ACC112 (cell line): ENCODE measurements around the gene RAP1GAP2.

Experiments
- H2AFZ ChIP-seq: fragments of 200-600 bp; sonication (generic); one replicate; pipeline ENCODE4 v1.6.0; 2017; ENCODE audit warnings: antibody characterized with exemption, low read length; ENCODE audit not compliant: unreplicated experiment
- H3K27ac ChIP-seq: fragments of 200-600 bp; sonication (generic); 2 replicates; pipeline ENCODE4 v1.5.1; 2014; ENCODE audit warnings: low read depth, mild to moderate bottlenecking, antibody characterized with exemption, low read length, moderate library complexity
- H3K27me3 ChIP-seq: fragments of 200-600 bp; sonication (generic); 2 replicates; pipeline ENCODE4 v1.6.1; 2014; ENCODE audit warnings: mild to moderate bottlenecking, antibody characterized with exemption, low read length, moderate library complexity, mixed read lengths; ENCODE audit not compliant: insufficient read depth
- H3K36me3 ChIP-seq: fragments of 200-600 bp; sonication (generic); 2 replicates; pipeline ENCODE4 v1.6.1; 2016; ENCODE audit warnings: mild to moderate bottlenecking, antibody characterized with exemption, low read length, moderate library complexity, mixed read lengths; ENCODE audit not compliant: insufficient read depth
- H3K4me1 ChIP-seq: fragments of 200-600 bp; sonication (generic); one replicate; pipeline ENCODE4 v1.6.1; 2016; ENCODE audit warnings: low read length, mixed read lengths; ENCODE audit not compliant: insufficient read depth, unreplicated experiment, control insufficient read depth
- H3K4me3 ChIP-seq: fragments of 200-600 bp; sonication (generic); 2 replicates; pipeline ENCODE4 v1.5.1; 2014; ENCODE audit warnings: mild to moderate bottlenecking, low read depth, low read length
- H3K79me2 ChIP-seq: fragments of 200-600 bp; sonication (generic); one replicate; pipeline ENCODE4 v1.6.0; 2016; ENCODE audit warnings: low read length; ENCODE audit not compliant: control insufficient read depth, unreplicated experiment, insufficient read depth

The RAP1GAP2 gene

DNA sequence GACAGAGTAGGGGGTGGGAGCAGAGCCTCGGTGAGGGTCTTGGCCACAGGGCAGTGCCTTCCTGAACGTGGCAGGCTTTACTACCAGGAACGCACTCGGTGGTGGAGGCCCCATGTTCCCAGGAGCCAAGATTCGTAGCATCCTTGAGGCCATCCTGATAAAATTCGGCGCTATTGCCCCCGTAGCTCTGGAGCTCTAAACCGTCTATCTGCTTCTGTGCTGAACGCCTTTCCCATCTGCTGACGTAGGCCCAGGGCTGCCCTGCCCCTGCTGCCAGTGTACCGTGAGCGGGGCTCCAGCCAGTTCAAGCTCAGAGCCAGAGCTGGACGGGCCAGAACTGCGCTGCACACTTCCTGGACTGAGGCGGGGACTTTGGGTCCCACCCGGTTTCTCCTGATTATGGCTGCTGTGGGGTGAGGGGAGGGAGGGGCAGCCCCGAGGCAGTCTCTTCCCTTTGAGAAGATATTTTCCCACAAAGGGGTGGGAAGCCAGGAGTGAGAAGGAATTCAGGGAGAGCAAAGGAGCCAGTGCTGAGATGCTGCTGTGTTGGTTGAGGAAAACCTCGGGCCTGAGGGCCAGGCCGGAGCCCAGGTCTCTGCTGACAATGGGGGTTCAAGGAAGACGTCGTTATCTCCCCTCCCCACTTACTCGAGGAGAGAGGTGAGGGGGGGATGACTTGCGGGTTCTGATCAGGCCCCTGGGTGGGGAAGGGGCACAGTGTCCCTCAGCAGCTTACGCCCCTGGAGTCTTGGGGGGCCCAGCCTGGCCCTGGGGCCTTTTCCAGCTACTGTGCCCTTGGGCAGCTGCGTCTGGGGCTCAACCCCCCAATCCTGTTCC lies 237.7 kb downstream of the RAP1GAP2 start:
- H3K36me3 ChIP-seq: 0 out of 2 replicates have a peak, but pooled peaks cover 4% of the 10 kb centered on the region
- peaks cover 12% of the 10 kb centered on the region for H3K4me1 ChIP-seq
- no peaks in the 10 kb centered on the region for H3K79me2 ChIP-seq
- H2AFZ ChIP-seq: no peak overlapping the region
- H3K4me3 ChIP-seq: no peak overlapping the region
- no peak overlapping the region for H3K27ac ChIP-seq
- no peaks in the 10 kb centered on the region for H3K27me3 ChIP-seq

- no peaks in the 10 kb centered on the region for H3K79me2 ChIP-seq
- H2AFZ ChIP-seq: no peak overlapping the region
- no peak overlapping the region for H3K27ac ChIP-seq
- H3K27me3 ChIP-seq: no peaks in the 10 kb centered on the region
- 0 out of 2 replicates have a peak, but pooled peaks cover 2% of the 10 kb centered on the region for H3K36me3 ChIP-seq
- peaks cover 9% of the 10 kb centered on the region for H3K4me1 ChIP-seq
- no peak overlapping the region for H3K4me3 ChIP-seq
Measured at GRCh38 chr17:3034578-3034920, 238.3 kb downstream of the RAP1GAP2 start.

GRCh38 chr17:3035256-3035967 lies 239.2 kb downstream of the RAP1GAP2 start:
- H3K36me3 ChIP-seq: no peaks in the 10 kb centered on the region
- H3K79me2 ChIP-seq: no peaks in the 10 kb centered on the region
- no peak overlapping the region for H3K27ac ChIP-seq
- H3K4me3 ChIP-seq: no peak overlapping the region
- H3K27me3 ChIP-seq: no peaks in the 10 kb centered on the region
- H2AFZ ChIP-seq: no peak overlapping the region
- peaks cover 3% of the 10 kb centered on the region for H3K4me1 ChIP-seq

DNA sequence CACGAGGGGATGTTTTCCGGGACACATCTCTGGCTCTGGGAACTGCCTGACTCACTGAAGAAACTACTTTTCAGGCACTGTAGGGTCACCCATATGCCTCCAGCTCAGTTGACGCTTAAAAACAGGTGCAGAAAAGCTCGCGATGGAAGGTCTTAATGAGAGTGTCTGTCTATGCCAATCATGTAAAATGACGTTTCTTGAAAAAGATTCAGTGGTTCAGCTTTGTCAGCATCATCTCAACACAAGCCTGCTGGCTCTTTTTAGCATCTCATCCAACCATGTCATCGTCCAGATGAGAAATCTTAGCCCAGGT lies 239.7 kb downstream of the RAP1GAP2 start:
- no peaks in the 10 kb centered on the region for H3K27me3 ChIP-seq
- no peaks in the 10 kb centered on the region for H3K79me2 ChIP-seq
- H3K27ac ChIP-seq: no peak overlapping the region
- H2AFZ ChIP-seq: no peak overlapping the region
- H3K4me3 ChIP-seq: no peak overlapping the region
- no peaks in the 10 kb centered on the region for H3K36me3 ChIP-seq
- H3K4me1 ChIP-seq: no peaks in the 10 kb centered on the region

DNA sequence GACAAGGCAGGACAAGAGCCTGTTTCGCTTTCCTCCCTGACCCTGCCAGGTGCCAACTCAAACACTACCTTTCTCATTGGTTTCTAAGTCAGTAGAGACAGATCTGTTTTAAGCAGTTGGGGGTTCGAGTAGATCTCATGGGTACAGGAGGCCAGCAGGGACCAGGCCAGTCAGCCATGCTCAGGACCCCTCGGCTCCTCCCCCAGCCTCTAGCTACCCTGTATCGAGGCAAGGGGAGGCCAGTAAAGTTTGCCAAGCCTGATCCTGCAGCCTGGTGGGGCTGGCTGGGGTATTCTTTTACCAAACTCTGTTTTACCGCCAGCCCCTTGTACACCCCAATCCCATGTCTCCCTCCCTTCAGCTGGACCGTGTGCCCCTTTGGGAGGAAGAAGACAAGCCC lies 240.6 kb downstream of the RAP1GAP2 start:
- Histone ChIP-seq H3K36me3 (no peaks in the 10 kb centered on the region), H2AFZ (no peak overlapping the region), H3K27me3 (no peaks in the 10 kb centered on the region), H3K4me3 (no peak overlapping the region), H3K79me2 (no peaks in the 10 kb centered on the region), H3K4me1 (no peaks in the 10 kb centered on the region), H3K27ac (no peak overlapping the region)

DNA sequence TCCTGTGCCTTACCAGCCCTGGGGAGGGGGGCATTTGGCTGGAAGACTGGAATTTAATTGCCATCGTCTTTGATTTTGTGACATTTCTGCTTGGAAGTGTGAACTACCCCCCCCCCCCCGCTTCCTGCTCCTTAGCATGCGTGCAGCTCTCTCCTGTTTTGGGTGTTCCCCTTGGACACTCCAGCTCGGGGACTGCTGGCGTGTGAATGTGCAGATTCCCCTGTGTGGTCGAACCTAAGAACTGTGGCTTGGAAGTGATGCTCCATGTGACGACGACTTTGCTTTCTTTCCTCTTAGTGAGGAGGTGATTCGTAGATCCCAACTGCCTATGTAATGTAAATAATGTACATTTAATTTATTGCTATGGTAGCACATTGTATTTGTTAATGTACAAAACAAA lies 241.0 kb downstream of the RAP1GAP2 start:
- Histone ChIP-seq H3K27ac (no peak overlapping the region), H2AFZ (no peak overlapping the region), H3K4me1 (no peaks in the 10 kb centered on the region), H3K36me3 (no peaks in the 10 kb centered on the region), H3K79me2 (no peaks in the 10 kb centered on the region), H3K4me3 (no peak overlapping the region), H3K27me3 (no peaks in the 10 kb centered on the region)

DNA sequence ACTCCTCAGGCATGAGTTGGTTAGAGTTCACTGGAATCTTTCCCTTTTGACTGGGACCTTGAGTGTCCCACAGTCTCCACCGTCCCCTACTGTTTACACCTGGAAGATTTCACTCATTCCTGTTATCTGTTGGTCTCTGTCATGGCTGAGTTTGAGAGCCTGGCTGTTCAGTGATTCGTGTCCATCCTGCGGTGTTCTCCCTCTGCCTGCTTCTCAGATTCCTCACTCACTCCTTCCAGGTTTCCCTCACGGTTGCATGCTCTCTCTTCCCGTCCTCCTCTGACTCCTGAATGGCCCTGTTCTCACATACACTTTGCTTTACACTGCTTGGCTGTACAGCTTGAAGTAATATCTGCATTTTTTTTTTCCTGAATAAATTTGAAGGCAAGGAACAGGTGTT lies 242.7 kb downstream of the RAP1GAP2 start:
- H3K36me3 ChIP-seq: no peaks in the 10 kb centered on the region
- no peaks in the 10 kb centered on the region for H3K4me1 ChIP-seq
- no peak overlapping the region for H3K4me3 ChIP-seq
- no peak overlapping the region for H3K27ac ChIP-seq
- no peak overlapping the region for H2AFZ ChIP-seq
- no peaks in the 10 kb centered on the region for H3K27me3 ChIP-seq
- H3K79me2 ChIP-seq: no peaks in the 10 kb centered on the region

DNA sequence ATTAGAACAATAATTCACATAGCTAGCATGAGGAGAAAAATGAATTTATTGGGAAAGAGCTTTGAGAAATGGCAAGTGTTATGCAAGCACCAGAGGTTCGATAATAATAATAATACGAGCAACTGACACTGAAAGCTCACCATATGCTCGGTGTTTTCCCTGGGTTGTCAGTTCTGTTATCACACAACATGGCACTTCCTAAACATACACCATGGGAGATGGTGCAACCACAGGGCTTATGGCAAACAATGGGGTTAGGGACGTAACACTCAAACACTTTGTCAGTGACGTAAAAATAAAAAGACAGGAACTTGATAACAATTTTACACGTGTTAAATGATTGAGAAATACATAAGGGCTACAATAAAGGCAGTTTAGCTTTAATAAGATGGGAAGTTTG lies 243.5 kb downstream of the RAP1GAP2 start:
- no peak overlapping the region for H2AFZ ChIP-seq
- no peak overlapping the region for H3K4me3 ChIP-seq
- no peak overlapping the region for H3K27ac ChIP-seq
- H3K36me3 ChIP-seq: no peaks in the 10 kb centered on the region
- no peaks in the 10 kb centered on the region for H3K27me3 ChIP-seq
- H3K79me2 ChIP-seq: no peaks in the 10 kb centered on the region
- H3K4me1 ChIP-seq: no peaks in the 10 kb centered on the region

- H3K79me2 ChIP-seq: no peaks in the 10 kb centered on the region
- H2AFZ ChIP-seq: no peak overlapping the region
- no peaks in the 10 kb centered on the region for H3K27me3 ChIP-seq
- H3K4me3 ChIP-seq: no peak overlapping the region
- H3K27ac ChIP-seq: no peak overlapping the region
- no peaks in the 10 kb centered on the region for H3K4me1 ChIP-seq
- no peaks in the 10 kb centered on the region for H3K36me3 ChIP-seq
Measured at GRCh38 chr17:3040882-3041281, 244.6 kb downstream of the RAP1GAP2 start.

- no peak overlapping the region for H2AFZ ChIP-seq
- no peaks in the 10 kb centered on the region for H3K4me1 ChIP-seq
- no peak overlapping the region for H3K27ac ChIP-seq
- no peaks in the 10 kb centered on the region for H3K79me2 ChIP-seq
- no peaks in the 10 kb centered on the region for H3K27me3 ChIP-seq
- no peak overlapping the region for H3K4me3 ChIP-seq
- no peaks in the 10 kb centered on the region for H3K36me3 ChIP-seq
Measured at GRCh38 chr17:3043737-3044365, 247.6 kb downstream of the RAP1GAP2 start.

DNA sequence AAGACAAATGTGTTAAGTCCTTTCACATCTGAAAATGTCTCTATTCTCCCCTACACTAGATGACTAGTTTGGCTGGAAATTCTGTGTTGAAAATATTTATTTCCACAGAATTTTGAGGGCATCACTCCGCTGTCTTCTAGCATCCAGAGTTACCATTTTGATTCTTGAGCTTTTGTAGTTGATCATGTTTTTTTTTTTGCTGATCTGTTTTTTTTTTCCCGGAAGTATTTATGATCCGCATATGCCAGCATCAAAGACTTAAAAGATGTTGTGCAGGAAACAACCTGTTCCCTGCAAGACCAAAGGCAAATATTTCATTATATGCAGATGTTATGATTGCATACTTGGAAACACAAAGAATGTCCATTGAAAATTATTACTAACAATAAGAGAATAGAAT lies 250.5 kb downstream of the RAP1GAP2 start:
- no peaks in the 10 kb centered on the region for H3K36me3 ChIP-seq
- H3K79me2 ChIP-seq: no peaks in the 10 kb centered on the region
- no peaks in the 10 kb centered on the region for H3K27me3 ChIP-seq
- H2AFZ ChIP-seq: no peak overlapping the region
- H3K27ac ChIP-seq: no peak overlapping the region
- H3K4me1 ChIP-seq: no peaks in the 10 kb centered on the region
- H3K4me3 ChIP-seq: no peak overlapping the region
